ENCODE data around the gene ATXN1.
A peak's percentile ranks its signal among the peaks of the same experiment; 100 is the strongest.

The ATXN1 gene

GRCh38 chr6:16284472-16284871 is 476.8 kb downstream of the ATXN1 start:
- no peak for DNase-seq (ENCODE audit: low read depth)
- no peak overlapping the region for H3K4me3 ChIP-seq (ENCODE audit: low read depth, low read length)
- TF ChIP-seq, protein P1, sequence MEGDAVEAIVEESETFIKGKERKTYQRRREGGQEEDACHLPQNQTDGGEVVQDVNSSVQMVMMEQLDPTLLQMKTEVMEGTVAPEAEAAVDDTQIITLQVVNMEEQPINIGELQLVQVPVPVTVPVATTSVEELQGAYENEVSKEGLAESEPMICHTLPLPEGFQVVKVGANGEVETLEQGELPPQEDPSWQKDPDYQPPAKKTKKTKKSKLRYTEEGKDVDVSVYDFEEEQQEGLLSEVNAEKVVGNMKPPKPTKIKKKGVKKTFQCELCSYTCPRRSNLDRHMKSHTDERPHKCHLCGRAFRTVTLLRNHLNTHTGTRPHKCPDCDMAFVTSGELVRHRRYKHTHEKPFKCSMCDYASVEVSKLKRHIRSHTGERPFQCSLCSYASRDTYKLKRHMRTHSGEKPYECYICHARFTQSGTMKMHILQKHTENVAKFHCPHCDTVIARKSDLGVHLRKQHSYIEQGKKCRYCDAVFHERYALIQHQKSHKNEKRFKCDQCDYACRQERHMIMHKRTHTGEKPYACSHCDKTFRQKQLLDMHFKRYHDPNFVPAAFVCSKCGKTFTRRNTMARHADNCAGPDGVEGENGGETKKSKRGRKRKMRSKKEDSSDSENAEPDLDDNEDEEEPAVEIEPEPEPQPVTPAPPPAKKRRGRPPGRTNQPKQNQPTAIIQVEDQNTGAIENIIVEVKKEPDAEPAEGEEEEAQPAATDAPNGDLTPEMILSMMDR (IDR thresholded peaks at IDR 0.05; ENCODE audit: low read depth, low read length, missing control alignments): no peak

DNA sequence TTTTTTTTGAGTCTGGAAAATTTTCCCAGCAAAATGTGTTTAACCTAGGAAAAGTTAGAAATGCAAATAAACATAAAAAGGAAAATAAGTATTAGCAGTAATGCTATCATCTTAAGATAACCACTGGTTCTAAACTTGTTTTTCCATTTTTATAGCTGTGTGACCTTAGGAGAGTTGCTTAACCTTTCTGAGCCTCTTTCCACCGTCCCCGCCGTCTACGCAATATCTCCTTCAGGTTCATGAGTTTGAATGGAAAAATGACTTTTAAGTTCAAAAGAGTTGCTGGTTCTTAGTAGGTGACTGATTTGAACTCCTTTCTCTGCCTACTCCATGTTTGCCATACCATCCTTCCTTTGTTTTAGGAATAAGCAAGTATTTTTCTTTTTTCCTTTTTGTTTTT is 478.9 kb downstream of the ATXN1 start:
- TF ChIP-seq, protein P1 (IDR thresholded peaks at IDR 0.05; ENCODE audit: low read depth, low read length, missing control alignments): no peak
- no peak for DNase-seq (ENCODE audit: low read depth)
- H3K4me3 ChIP-seq (ENCODE audit: low read depth, low read length): no peak overlapping the region

GRCh38 chr6:16279243-16279642 is 482.0 kb downstream of the ATXN1 start:
- TF ChIP-seq, protein P1 (IDR thresholded peaks at IDR 0.05; ENCODE audit: low read depth, low read length, missing control alignments): no peak
- no peak overlapping the region for H3K4me3 ChIP-seq (ENCODE audit: low read depth, low read length)
- DNase-seq (ENCODE audit: low read depth): no peak

- TF ChIP-seq, protein P1 (IDR thresholded peaks at IDR 0.05; ENCODE audit: low read depth, low read length, missing control alignments): no peak
- no peak for DNase-seq (ENCODE audit: low read depth)
- no peak overlapping the region for H3K4me3 ChIP-seq (ENCODE audit: low read depth, low read length)
Measured at GRCh38 chr6:16278750-16279149, 482.5 kb downstream of the ATXN1 start.

GRCh38 chr6:16278048-16278724 is 483.1 kb downstream of the ATXN1 start:
- DNase-seq (ENCODE audit: low read depth): no peak
- TF ChIP-seq, protein P1 (IDR thresholded peaks at IDR 0.05; ENCODE audit: low read depth, low read length, missing control alignments): no peak
- no peak overlapping the region for H3K4me3 ChIP-seq (ENCODE audit: low read depth, low read length)

DNA sequence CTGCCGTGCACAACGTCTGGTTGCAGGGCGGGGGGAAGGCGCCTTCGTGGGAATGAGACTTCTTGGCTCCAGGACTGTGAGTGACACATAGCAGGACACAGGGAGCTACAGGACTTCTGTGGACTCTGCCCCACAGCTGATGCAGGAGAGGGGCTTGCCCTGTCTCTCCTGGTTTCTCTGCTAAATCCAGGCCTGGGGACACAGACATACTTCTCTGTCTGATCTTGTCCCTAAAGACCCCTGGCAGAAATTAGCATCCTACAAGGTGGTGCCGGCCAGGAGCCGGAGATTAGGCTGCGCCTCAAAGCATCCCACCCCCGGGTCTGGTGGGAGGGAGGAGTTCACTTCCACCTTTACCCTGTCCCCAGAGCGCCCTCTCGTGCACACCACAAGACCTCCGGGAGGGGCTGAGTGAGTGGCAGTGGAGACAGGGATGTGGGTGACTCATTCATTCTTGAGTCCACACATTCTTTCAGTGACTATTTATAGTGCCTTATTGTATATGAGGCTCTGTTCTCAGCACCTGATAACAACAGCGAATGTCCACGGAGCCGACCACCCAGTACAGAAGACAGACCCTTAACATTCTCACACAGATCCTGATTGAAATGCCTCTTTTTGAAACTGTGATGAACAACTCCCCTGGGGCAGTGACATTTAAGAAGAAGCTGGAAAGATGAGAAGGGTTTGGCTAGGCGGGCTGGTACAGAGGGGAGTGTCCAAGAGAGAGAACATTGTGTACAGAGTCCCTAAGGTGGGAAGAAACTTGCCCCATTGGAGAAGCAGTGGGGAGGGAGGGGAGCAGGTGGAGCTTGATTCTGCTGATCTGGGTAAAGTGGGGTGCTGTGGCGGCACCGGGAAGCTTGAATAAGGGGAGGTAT is 483.9 kb downstream of the ATXN1 start:
- TF ChIP-seq, protein P1 (IDR thresholded peaks at IDR 0.05; ENCODE audit: low read depth, low read length, missing control alignments): peak; percentile 58
- DNase-seq (ENCODE audit: low read depth): peak; percentile 19
- H3K4me3 ChIP-seq (ENCODE audit: low read depth, low read length): no peak overlapping the region
